Neural cell (in vitro differentiated cells): ENCODE measurements around the gene CAMKV. TPM values are rescaled to one million over a fixed set of nuclear protein-coding genes. Genes with fewer than 3 reads are reported as not detected.

ENCODE experiments used
- H2AFZ ChIP-seq: fragments of 200-600, 300-800 bp; sonication (generic), shearing (Covaris generic); 2 replicates; pipeline ENCODE4 v1.6.0; 2014; ENCODE audit warnings: low read depth, mild to moderate bottlenecking, antibody characterized with exemption, low read length, moderate library complexity
- H3F3A ChIP-seq: fragments of 200-600 bp; shearing (Covaris generic); 2 replicates; pipeline ENCODE4 v1.6.1; 2016; ENCODE audit warnings: mild to moderate bottlenecking, moderate library complexity, mixed read lengths, antibody characterized with exemption, low read length; ENCODE audit not compliant: insufficient read depth, poor library complexity, severe bottlenecking
- H3K27ac ChIP-seq: fragments of 200-600, 300-800 bp; sonication (generic), shearing (Covaris generic); 2 replicates; pipeline ENCODE4 v1.5.1; 2014; ENCODE audit warnings: mild to moderate bottlenecking, low read length, moderate library complexity
- H3K27me3 ChIP-seq: fragments of 300-800, 200-600 bp; sonication (generic), shearing (Covaris generic); 2 replicates; pipeline ENCODE4 v1.6.0; 2014; ENCODE audit warnings: mild to moderate bottlenecking, low read depth, low read length, moderate library complexity; ENCODE audit not compliant: insufficient read depth
- H3K36me3 ChIP-seq: fragments of 300-800, 200-600 bp; sonication (generic), shearing (Covaris generic); 2 replicates; pipeline ENCODE4 v1.5.1; 2014; ENCODE audit warnings: mild to moderate bottlenecking, antibody characterized with exemption, low read length, moderate library complexity; ENCODE audit not compliant: insufficient read depth
- H3K4me2 ChIP-seq: fragments of 300-800, 200-600 bp; sonication (generic), shearing (Covaris generic); 2 replicates; pipeline ENCODE4 v1.6.0; 2014; ENCODE audit warnings: mild to moderate bottlenecking, low read length
- H3K4me3 ChIP-seq: fragments of 300-800, 200-600 bp; sonication (generic), shearing (Covaris generic); 2 replicates; pipeline ENCODE4 v1.5.1; 2014; ENCODE audit warnings: mild to moderate bottlenecking, low read length, moderate library complexity
- H3K79me2 ChIP-seq: fragments of 200-600 bp; shearing (Covaris generic); replicated peaks from 2 replicates; pipeline ENCODE4 v1.6.0; 2014; ENCODE audit warnings: mild to moderate bottlenecking, low read length, moderate library complexity; ENCODE audit not compliant: insufficient read depth
- H3K9ac ChIP-seq: fragments of 300-800, 200-600 bp; sonication (generic), shearing (Covaris generic); 2 replicates; pipeline ENCODE4 v1.6.1; 2016; ENCODE audit warnings: mild to moderate bottlenecking, low read length, mixed read lengths
- H3K9me2 ChIP-seq: fragments of 200-600 bp; shearing (Covaris generic); 2 replicates; pipeline ENCODE4 v1.6.1; 2016; ENCODE audit warnings: mild to moderate bottlenecking, low read length, mixed read lengths; ENCODE audit not compliant: insufficient read depth
- H3K9me3 ChIP-seq: fragments of 200-600, 300-800 bp; sonication (generic), shearing (Covaris generic); 2 replicates; pipeline ENCODE4 v1.6.1; 2016; ENCODE audit warnings: mild to moderate bottlenecking, mixed run types, low read length, moderate library complexity, mixed read lengths
- H4K20me1 ChIP-seq: fragments of 200-600 bp; shearing (Covaris generic); 2 replicates; pipeline ENCODE4 v1.6.1; 2016; ENCODE audit warnings: mild to moderate bottlenecking, mixed run types; ENCODE audit not compliant: insufficient read depth
- EP300 ChIP-seq: fragments of 450-650 bp; conservative IDR thresholded peaks from 2 replicates; pipeline ENCODE4 v1.6.1; 2014; ENCODE audit warnings: antibody characterized with exemption, mild to moderate bottlenecking, moderate library complexity; ENCODE audit not compliant: poor library complexity, severe bottlenecking
- EZH2 ChIP-seq: fragments of 200-600, 300-800 bp; shearing (Covaris generic), sonication (generic); IDR thresholded peaks from 2 replicates; pipeline ENCODE4 v1.6.1; 2014; ENCODE audit warnings: antibody characterized with exemption, low read length, borderline replicate concordance, mild to moderate bottlenecking; ENCODE audit not compliant: insufficient read depth, poor library complexity, severe bottlenecking
- MXI1 ChIP-seq: fragments of 450-650 bp; conservative IDR thresholded peaks from 2 replicates; pipeline ENCODE4 v1.6.1; 2014; ENCODE audit warnings: antibody characterized with exemption, mild to moderate bottlenecking; ENCODE audit not compliant: poor library complexity, severe bottlenecking
- POLR2AphosphoS5 ChIP-seq: IDR thresholded peaks from 2 replicates; pipeline ENCODE4 v1.6.1; 2012
- RAD21 ChIP-seq: fragments of 450-650 bp; conservative IDR thresholded peaks from 2 replicates; pipeline ENCODE4 v1.6.1; 2014; ENCODE audit warnings: antibody characterized with exemption, mild to moderate bottlenecking, moderate library complexity
- SMC3 ChIP-seq: fragments of 450-650 bp; conservative IDR thresholded peaks from 2 replicates; pipeline ENCODE4 v1.6.1; 2014; ENCODE audit warnings: antibody characterized with exemption, mild to moderate bottlenecking, moderate library complexity; ENCODE audit not compliant: poor library complexity
- TAF1 ChIP-seq: IDR thresholded peaks from 2 replicates; pipeline ENCODE4 v1.6.1; 2012; ENCODE audit warnings: low read depth
- polyA plus RNA-seq: library from polyadenylated mRNA; depleted of rRNA; stranded (reverse); fragments of >200 nt; gene quantifications from 2 replicates; pipeline ENCODE4 v1.2.3, GENCODE V29; 2014
- TF ChIP-seq, protein P1 (sequence below): IDR thresholded peaks from 2 replicates; pipeline ENCODE4 v1.6.1; 2012; ENCODE audit warnings: borderline replicate concordance
- TF ChIP-seq, protein P2 (sequence below): fragments of 450-650 bp; IDR thresholded peaks from 2 replicates; pipeline ENCODE4 v1.5.1; 2014; ENCODE audit warnings: antibody characterized with exemption, mild to moderate bottlenecking, moderate library complexity; ENCODE audit not compliant: poor library complexity, severe bottlenecking

CAMKV gene
- polyA plus RNA-seq, 1 donor from 2014 or later: 293 TPM

DNA sequence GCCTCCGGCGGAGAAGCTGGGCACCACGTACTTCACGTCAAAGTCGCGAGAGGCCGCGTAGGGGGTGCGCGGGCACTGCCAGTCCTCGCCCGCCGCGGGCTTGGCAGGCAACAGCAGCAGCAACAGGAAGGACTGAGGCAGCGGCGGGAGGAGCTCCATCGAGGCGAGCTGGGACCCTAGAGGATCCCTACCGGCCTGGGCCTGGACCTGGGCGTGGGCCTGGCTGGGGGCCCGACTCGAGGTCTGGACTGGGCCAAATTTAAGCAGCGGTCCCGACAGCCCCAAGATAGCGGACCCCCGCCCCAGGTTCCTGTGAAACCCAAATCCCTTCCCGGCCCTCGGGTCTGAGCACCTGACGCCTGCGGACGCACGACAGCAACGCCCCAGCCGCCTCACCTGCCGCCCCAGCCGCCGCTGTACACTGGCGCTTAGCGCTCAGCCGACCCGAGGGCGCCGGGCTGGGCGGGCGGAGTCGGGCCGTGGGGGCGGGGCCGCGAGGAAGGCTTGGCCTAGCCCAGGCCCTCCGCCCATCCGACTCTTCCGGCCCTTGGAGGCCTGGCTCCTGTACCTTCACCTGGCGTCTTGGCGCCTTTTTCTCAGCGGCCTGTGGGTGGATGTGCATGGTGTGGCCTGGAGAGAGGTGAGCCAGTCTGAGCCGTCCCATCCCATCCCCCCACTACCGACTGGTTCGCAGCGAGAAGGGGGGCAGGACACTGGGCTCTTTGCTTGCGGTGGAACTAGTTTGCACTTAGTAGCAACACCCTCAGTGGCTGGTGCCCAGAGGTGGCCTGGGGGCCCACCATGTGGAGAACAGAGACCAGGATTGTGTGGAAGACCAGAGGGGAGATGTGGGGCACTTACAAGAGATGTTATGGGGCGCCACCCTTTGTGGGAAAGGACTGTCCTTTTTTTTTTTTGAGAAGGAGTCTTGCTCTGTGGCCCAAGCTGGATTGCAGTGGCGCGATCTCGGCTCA lies 34.0 kb upstream of the CAMKV start, which contains the start of gene MST1R:
MST1R (minus strand) TSS at position 423 of the 974 bp plus-strand sequence; CDS start at position 159, 264 bp downstream.
- Histone ChIP-seq H3K27me3 (no peaks in the 10 kb centered on the region), H3K9me2 (no peaks in the 10 kb centered on the region), H3K4me2 (no peak within 1 kb of the TSS), H3K36me3 (no peaks in the 10 kb centered on the region), H3F3A (no peaks in the 10 kb centered on the region), H3K4me3 (no peak within 1 kb of the TSS), H4K20me1 (no peaks in the 10 kb centered on the region), H2AFZ (no peak within 1 kb of the TSS), H3K9ac (no peak within 1 kb of the TSS), H3K27ac (no peak within 1 kb of the TSS), H3K79me2 (no peaks in the 10 kb centered on the region), H3K9me3 (no peaks in the 10 kb centered on the region)
- TF ChIP-seq, protein P1, sequence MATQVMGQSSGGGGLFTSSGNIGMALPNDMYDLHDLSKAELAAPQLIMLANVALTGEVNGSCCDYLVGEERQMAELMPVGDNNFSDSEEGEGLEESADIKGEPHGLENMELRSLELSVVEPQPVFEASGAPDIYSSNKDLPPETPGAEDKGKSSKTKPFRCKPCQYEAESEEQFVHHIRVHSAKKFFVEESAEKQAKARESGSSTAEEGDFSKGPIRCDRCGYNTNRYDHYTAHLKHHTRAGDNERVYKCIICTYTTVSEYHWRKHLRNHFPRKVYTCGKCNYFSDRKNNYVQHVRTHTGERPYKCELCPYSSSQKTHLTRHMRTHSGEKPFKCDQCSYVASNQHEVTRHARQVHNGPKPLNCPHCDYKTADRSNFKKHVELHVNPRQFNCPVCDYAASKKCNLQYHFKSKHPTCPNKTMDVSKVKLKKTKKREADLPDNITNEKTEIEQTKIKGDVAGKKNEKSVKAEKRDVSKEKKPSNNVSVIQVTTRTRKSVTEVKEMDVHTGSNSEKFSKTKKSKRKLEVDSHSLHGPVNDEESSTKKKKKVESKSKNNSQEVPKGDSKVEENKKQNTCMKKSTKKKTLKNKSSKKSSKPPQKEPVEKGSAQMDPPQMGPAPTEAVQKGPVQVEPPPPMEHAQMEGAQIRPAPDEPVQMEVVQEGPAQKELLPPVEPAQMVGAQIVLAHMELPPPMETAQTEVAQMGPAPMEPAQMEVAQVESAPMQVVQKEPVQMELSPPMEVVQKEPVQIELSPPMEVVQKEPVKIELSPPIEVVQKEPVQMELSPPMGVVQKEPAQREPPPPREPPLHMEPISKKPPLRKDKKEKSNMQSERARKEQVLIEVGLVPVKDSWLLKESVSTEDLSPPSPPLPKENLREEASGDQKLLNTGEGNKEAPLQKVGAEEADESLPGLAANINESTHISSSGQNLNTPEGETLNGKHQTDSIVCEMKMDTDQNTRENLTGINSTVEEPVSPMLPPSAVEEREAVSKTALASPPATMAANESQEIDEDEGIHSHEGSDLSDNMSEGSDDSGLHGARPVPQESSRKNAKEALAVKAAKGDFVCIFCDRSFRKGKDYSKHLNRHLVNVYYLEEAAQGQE: no peak
- TF ChIP-seq RAD21 (no peak), EZH2 (no peak), SMC3 (no peak), TAF1 (no peak), POLR2AphosphoS5 (no peak), MXI1 (no peak), EP300 (no peak)
- TF ChIP-seq, protein P2, sequence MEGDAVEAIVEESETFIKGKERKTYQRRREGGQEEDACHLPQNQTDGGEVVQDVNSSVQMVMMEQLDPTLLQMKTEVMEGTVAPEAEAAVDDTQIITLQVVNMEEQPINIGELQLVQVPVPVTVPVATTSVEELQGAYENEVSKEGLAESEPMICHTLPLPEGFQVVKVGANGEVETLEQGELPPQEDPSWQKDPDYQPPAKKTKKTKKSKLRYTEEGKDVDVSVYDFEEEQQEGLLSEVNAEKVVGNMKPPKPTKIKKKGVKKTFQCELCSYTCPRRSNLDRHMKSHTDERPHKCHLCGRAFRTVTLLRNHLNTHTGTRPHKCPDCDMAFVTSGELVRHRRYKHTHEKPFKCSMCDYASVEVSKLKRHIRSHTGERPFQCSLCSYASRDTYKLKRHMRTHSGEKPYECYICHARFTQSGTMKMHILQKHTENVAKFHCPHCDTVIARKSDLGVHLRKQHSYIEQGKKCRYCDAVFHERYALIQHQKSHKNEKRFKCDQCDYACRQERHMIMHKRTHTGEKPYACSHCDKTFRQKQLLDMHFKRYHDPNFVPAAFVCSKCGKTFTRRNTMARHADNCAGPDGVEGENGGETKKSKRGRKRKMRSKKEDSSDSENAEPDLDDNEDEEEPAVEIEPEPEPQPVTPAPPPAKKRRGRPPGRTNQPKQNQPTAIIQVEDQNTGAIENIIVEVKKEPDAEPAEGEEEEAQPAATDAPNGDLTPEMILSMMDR: no peak

DNA sequence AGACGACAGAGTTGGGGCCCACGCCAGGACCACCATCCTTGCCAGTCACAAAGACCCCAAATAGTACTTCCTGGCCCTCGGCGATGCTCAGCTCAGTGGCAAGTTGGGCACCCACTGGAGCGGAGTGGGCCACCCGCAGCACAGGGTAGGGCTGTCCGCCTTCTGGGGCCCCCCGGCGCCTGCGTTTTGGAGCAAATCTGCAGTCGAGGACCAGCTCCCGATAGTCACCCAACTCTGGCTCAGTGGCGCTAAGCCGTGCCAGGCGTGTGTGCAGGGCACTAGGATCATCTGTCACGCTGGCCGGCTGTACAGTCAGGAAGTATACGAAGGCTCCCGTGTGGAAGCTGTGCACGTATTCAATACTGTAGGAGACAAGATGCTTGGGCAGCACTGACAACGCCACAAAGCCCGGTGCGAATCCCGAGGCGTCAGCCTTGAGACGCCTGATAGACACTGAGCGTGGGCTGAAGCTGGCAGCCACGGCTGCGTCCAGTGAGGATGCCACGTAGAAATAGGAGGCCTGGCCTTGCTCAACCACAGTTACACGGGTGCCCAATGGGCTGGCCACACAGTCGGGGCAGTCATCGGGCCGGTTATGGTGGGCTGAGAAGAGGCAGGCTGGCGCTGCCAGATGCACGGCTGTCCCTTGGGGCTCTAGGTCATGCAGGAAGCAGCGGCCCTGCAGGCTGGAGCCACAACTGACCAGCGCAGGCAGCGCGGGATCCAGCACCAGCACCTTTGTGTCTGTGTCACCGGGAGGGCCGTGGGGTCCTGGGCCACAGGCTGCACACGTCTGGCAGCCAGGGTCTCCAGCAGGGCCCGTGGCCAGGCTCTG lies 33.0 kb upstream of the CAMKV start:
- H3K9ac ChIP-seq: no peak overlapping the region
- no peaks in the 10 kb centered on the region for H3F3A ChIP-seq
- no peaks in the 10 kb centered on the region for H4K20me1 ChIP-seq
- H3K79me2 ChIP-seq: no peaks in the 10 kb centered on the region
- TF ChIP-seq EZH2 (no peak), MXI1 (no peak), RAD21 (no peak), TAF1 (no peak), EP300 (no peak), POLR2AphosphoS5 (no peak), SMC3 (no peak)
- TF ChIP-seq, protein P1: no peak
- TF ChIP-seq, protein P2: no peak
- H3K9me2 ChIP-seq: no peaks in the 10 kb centered on the region
- no peak overlapping the region for H3K4me2 ChIP-seq
- H3K36me3 ChIP-seq: no peaks in the 10 kb centered on the region
- H3K9me3 ChIP-seq: no peaks in the 10 kb centered on the region
- no peak overlapping the region for H3K27ac ChIP-seq
- H2AFZ ChIP-seq: no peak overlapping the region
- H3K4me3 ChIP-seq: no peak overlapping the region
- H3K27me3 ChIP-seq: no peaks in the 10 kb centered on the region
